ENCODE data around the gene CNIH3. TPM values are rescaled to one million over a fixed set of nuclear protein-coding genes. Genes with fewer than 3 reads are reported as not detected.

CNIH3 gene
- total RNA-seq, 1 donor from 2014 or later = 4.2 TPM

- Mint-ChIP-seq H3K27ac (ENCODE audit: unreplicated experiment) (no peak overlapping the region), H3K9me3 (ENCODE audit: unreplicated experiment) (no peaks in the 10 kb centered on the region), H3K36me3 (ENCODE audit: unreplicated experiment) (no peaks in the 10 kb centered on the region), H3K4me3 (ENCODE audit: unreplicated experiment) (no peak overlapping the region), H3K27me3 (ENCODE audit: unreplicated experiment) (peaks cover 4% of the 10 kb centered on the region), H3K4me1 (ENCODE audit: unreplicated experiment) (no peaks in the 10 kb centered on the region)
- no peak for DNase-seq (ENCODE audit: extremely low spot score, unreplicated experiment)
- no peak for TF ChIP-seq CTCF (IDR thresholded peaks at IDR 0.05)
Measured at GRCh38 chr1:224743608-224744164, 127.6 kb downstream of the CNIH3 start.

DNA sequence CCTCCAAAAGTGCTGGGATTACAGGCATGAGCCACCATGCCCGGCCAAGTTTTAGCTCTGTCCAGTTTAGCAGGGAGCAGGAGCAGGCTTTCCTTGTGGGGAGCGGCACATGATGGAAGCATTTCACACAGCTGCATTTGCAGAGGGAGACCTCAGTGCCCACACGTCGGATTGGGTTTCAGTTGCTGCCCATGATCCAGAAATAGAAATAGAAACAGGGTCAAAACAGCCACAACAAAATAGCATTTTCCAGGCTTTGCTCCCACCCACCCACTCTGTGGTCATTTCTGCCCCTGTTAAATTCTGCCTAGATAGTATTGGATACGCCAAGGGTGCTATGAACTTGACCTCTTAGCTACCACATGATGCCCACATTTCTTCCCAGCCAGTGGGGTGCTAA, 128.4 kb downstream of the CNIH3 start:
- Mint-ChIP-seq H3K4me1 (ENCODE audit: unreplicated experiment) (no peaks in the 10 kb centered on the region), H3K27me3 (ENCODE audit: unreplicated experiment) (peaks cover 4% of the 10 kb centered on the region), H3K4me3 (ENCODE audit: unreplicated experiment) (no peak overlapping the region), H3K27ac (ENCODE audit: unreplicated experiment) (no peak overlapping the region), H3K9me3 (ENCODE audit: unreplicated experiment) (no peaks in the 10 kb centered on the region), H3K36me3 (ENCODE audit: unreplicated experiment) (no peaks in the 10 kb centered on the region)
- no peak for TF ChIP-seq CTCF (IDR thresholded peaks at IDR 0.05)
- DNase-seq (ENCODE audit: extremely low spot score, unreplicated experiment) = no peak

DNA sequence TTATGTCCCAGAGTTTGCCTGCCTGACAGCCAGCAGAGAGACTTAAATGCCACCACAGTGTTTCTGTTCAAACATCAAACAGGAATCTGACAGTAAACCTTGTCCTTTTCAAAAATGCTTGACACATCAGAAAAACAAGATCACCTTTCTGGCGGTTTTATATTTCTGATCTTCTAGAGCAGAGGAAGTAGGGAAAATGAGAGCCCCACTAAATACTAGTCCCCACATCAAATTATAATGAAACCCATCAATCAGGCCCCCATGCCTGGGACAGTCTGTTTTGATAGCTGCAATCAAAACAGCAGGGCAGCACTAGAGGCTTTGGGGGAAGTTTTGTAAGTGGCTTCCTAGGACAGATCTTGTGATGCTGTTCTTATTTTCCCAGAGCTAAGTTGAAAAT, 129.3 kb downstream of the CNIH3 start:
- Mint-ChIP-seq H3K27me3 (ENCODE audit: unreplicated experiment) (peaks cover 9% of the 10 kb centered on the region), H3K36me3 (ENCODE audit: unreplicated experiment) (no peaks in the 10 kb centered on the region), H3K9me3 (ENCODE audit: unreplicated experiment) (no peaks in the 10 kb centered on the region), H3K27ac (ENCODE audit: unreplicated experiment) (no peak overlapping the region), H3K4me3 (ENCODE audit: unreplicated experiment) (no peak overlapping the region), H3K4me1 (ENCODE audit: unreplicated experiment) (no peaks in the 10 kb centered on the region)
- no peak for DNase-seq (ENCODE audit: extremely low spot score, unreplicated experiment)
- no peak for TF ChIP-seq CTCF (IDR thresholded peaks at IDR 0.05)

DNA sequence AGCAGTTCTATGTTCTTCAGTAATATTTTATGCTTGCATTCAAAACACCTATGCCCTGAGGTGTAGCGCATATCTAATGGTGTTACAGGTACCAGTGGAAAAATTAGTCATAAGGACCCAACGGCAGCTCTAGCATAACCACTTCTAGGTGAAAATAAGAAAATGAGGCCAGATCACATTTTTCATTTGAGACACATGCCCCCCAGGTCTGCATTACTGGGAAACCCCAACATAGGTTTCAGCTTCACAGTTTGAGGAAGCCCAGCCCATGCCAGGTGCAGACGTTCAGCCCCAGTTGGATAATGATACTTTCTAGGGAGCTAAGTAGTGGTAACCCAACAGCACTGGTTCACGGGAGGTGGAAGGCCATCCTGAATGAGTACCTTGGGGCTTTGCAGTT, 129.8 kb downstream of the CNIH3 start:
- no peak for TF ChIP-seq CTCF (IDR thresholded peaks at IDR 0.05)

GRCh38 chr1:224747578-224747977, 131.5 kb downstream of the CNIH3 start:
- DNase-seq (ENCODE audit: extremely low spot score, unreplicated experiment) = no peak
- no peak overlapping the region for H3K4me3 Mint-ChIP-seq (ENCODE audit: unreplicated experiment)
- peaks cover 10% of the 10 kb centered on the region for H3K27me3 Mint-ChIP-seq (ENCODE audit: unreplicated experiment)
- no peak for TF ChIP-seq CTCF (IDR thresholded peaks at IDR 0.05)
- no peak overlapping the region for H3K27ac Mint-ChIP-seq (ENCODE audit: unreplicated experiment)
- H3K4me1 Mint-ChIP-seq (ENCODE audit: unreplicated experiment) = no peaks in the 10 kb centered on the region
- H3K9me3 Mint-ChIP-seq (ENCODE audit: unreplicated experiment) = no peaks in the 10 kb centered on the region
- H3K36me3 Mint-ChIP-seq (ENCODE audit: unreplicated experiment) = no peaks in the 10 kb centered on the region

More for the DNA sequence above, 129.8 kb downstream of the CNIH3 start:
- Mint-ChIP-seq H3K4me1 (ENCODE audit: unreplicated experiment) (no peaks in the 10 kb centered on the region), H3K27ac (ENCODE audit: unreplicated experiment) (no peak overlapping the region), H3K36me3 (ENCODE audit: unreplicated experiment) (no peaks in the 10 kb centered on the region), H3K4me3 (ENCODE audit: unreplicated experiment) (no peak overlapping the region), H3K27me3 (ENCODE audit: unreplicated experiment) (peaks cover 10% of the 10 kb centered on the region), H3K9me3 (ENCODE audit: unreplicated experiment) (no peaks in the 10 kb centered on the region)
- DNase-seq (ENCODE audit: extremely low spot score, unreplicated experiment) = no peak

All from osteocyte (in vitro differentiated cells).